GM19238 (cell line): Measurements from ENCODE around the gene ITLN2.
"Not testable (repeated sequence)": the region's sequence is repeated elsewhere in the genome, so short reads cannot be mapped to it uniquely, and the experiment has no call there.

ENCODE experiments used
- DNase-seq: peaks from one replicate; pipeline ENCODE4 v3.0.0; 2011; ENCODE audit warnings: low spot score; ENCODE audit not compliant: insufficient read length

Gene ITLN2

DNA sequence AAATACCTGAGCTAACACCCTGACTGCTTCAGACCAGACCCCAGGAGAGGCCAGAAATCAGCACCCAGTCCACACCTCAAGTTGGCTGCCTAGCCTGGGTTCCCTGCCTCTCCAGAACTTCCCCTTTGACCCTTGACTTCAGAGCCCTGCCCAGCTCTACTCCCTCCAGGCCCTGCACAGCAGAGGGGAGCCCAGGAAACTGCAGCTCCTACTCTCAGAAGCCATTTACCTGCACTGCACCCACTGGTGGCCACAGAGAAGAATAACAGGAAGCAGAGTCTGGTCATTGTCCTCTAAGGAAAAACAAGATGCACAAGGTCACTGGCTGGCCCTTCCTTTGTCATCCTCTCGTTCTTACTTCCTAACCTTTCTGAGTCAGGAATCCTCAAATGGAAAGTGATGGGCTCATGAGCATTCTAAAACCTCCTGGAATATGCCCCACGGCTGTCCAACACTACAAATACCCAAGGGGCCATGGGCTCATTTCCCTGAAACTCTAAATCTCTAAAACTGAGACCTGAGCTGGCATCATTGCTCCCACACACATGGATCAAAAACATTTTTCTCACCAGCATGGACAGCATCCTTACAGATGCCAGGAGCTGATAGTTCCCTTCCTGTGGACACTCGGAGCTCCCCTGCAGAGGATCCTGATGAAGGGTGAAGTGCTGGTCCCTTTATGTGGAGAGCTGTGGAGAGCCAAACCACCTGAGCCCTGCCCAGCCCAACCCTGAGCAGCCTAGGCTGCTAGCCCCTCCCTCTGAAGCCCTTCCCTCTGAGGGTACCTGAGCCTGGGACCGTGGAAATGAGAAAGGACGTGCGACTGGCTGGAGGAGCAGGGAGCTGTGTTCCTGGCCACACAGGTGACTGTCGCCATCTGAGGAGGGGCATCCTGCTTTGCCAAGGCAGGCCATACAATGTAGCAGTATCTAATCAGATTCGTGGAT is at the start of gene ITLN2:
Gene ITLN2 (minus strand): TSS at position 652 of the 947 bp plus-strand sequence. CDS start 68 bp downstream, at position 584.
- DNase-seq, result peak; percentile 58

DNA sequence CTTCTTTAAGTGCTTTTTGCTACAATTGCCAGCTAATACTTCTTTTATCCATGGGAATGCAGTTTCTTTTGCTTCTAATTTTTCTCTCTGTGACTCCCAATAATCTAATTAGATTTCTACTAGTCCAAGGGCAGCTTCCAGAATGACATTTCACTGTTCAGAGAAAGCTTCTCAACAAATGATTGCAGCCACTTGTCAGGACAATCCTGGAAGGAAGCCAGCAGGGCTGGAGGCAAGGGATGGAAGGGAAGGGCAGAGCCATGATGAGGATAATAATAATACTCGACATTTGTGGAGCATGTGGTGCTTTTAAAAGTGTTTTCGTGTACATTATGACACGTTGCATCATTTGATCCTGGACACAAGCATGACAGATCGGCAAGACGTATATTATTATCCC is 46.9 kb upstream of the ITLN2 start:
- DNase-seq, result no peak

DNA sequence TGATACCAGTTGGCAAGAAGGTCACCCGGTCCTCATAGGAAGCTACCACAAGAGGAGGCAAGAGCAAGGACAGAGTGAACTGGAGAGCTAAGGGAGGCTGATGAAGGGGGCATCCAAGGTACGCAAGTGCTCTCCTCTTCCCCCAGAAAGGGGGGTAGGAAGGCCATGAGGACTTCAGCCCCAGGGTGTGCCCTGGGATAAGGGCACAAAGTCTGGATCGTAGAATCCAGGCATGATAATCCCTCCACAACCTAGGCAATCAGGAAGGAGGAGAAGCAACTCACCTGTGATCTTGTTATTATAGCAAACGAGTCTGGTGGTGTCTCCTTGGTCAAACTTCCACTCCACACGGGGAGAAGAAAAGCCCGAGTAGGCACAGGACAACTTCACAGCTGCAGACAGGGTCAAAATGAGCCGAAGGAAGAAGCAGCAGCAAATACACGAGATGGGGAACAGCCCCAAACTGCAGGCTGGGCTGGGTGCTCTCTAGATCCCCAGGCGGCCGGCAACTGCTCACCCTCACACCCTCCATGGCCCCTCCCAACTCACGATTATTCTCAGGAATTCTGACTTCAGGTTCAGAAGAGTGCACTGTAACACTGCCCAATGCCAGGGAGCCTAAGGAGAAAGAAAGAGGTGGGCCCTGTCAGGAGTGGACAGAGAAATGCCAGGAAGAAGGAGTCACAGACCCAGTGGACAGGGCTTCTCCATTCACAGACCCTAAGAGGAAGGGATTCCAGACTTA is 46.3 kb upstream of the ITLN2 start:
- no peak for DNase-seq

DNA sequence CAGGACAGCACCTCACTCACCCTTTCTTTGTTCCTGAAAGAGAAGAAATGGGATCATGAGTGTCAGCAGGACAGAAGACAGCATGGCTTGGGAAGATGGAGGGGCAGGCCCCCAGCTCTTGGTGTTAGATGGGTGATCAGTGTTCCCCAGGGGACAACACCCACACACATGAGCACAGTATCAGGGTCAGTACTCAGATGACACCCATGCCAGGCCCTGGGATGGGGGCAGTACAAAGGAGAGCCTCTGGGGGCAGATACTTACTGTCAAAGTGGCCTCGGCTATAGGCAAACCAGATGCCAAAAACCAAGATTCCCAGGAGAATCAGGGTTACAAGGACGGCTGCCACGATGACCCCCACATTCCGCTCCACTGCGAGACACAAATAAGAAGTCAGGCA is 44.8 kb upstream of the ITLN2 start:
- no peak for DNase-seq

DNA sequence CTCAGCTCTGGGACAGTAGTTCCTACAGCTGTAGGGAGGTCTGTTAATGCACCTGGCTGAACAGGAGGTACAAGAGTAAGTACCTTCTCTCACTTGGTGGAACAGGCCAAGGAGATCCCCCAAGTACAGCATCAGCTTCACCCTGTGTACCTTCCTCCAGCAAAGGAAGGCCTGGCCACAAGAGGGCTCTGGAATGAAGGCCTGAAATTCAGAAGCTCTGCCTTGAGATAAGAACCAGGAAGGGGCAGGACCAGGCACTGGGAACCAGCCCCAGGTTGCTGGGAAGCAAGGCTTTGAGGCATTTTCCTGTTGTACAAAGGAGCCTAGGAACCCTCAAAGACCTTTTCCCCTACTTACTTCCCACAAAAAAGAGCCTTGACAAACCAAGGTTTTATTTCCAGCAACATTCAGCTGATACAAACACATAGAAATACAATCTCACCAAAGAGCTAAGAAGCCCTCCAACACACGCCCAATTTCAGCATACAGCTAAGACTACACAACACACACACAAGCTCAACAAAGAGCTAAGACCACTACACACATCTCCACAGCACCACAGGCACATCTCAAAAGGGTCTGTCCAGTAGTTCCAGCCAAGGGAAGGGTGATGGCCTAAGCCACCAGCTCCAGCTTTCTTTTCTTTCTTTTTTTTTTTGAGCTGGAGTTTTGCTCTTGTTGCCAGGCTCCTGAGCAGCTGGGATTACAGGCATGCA is 42.9 kb upstream of the ITLN2 start:
- DNase-seq, result peak; percentile 39

DNA sequence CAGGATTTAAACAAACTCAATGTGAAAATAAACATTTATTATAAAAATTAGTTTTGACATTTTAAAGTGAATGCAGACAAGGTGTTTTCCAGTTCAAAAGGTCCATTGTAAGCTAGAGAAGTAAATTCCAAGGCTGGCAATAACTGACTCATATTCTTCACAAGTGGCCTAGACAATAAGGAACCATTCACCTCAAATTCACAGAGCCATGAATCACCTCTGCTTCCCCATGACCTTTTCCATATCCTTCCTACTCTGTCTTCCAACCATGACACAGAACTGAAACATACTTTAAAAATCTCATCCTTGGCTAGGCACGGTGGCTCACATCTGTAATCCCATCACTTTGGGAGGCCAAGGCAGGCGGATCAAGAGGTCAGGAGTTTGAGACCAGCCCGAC is 41.6 kb upstream of the ITLN2 start:
- no peak for DNase-seq

DNA sequence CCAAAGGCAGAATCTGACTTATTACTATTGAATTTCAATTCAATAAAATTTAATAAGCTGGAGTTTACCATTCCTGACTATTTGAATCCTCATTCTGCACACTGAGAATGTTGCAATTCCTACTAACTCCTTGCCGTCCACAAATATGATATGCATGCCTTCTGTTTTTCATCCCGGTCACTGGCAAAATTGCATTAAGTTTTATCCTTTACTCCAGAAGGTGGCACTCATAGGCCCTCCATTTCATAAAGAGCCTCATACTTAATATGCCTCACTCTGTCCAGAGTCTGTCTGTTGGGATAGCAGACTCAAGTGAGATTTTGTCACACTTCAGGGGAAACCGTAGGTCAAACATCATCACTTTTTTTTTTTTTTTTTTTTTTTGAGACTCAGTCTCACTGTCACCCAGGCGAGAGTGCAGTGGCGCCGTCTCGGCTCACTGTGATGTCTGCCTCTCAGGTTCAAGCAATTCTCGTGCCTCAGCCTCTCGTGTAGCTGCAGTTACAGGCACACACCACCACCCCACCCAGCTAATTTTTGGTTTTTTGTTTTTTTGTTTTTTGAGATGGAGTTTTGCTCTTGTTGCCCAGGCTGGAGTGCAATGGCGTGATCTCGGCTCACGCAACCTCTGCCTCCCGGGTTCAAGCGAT is 39.1 kb upstream of the ITLN2 start:
- DNase-seq, result no peak

DNA sequence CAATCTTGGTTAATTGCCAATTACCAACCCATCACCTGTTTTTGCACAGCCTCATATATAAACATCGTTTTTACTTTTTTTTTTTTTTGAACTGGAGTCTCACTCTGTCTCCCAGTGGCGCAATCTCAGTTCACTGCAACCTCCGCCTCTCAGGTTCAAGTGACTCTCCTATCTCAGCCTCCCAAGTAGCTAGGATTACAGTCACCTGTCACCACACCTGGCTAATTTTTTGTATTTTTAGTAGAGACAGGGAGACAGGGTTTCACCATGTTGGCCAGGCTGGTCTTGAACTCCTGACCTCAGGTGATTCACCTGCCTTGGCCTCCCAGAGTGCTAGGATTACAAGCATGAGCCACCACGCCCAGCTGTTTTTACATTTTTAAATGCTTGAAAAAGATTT is 37.4 kb upstream of the ITLN2 start:
- DNase-seq, result not testable (repeated sequence)

DNA sequence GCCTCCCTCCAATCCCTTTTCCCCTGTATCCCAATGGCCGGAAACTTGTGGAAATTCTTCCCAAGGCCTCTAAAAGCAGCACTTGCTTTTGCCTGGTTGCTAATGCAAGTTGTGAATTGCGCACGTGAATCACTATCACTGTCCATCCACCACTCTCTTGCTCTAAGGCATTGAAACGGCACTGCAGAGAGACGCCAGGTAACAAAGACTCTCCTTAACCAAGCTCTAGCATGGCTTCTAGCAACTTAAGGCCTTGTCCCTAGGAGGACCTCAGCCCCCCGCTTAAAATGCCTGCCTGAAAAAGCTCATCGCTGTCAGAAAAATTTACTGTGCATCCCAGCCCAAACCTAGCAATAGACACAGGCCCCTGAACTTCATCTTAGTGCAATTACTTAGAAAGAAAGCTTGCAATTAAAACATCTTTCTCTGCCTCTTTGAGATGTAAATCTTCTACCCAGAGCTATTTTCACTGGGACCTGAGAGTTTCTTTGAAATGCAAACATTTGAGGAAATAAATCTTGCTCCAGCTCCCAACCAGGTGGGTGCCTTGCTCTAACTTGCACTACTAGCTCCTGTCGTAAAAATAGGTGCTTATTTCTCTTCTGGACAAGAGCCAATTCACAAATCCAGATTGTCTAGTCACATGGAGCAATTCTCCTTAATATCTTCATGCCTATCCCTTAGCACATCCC is 32.9 kb upstream of the ITLN2 start:
- no peak for DNase-seq

DNA sequence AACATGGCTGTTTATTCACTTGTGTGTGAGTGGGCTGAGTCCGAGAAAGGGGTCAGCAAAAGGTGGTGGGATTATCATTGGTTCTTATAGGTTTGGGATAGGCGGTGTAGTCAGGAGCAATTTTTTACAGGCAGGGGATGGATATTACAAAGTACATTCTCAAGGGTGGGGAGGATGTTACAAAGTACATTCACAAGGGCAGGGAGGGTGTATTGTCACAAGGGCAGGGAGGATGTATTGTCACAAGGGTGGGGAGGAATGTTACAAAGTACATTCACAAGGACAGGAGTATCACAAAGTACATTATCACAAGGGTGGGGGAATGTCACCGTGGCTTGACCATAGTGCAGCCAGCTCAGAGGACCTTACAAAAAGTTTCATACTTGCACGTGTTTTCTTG is 31.1 kb upstream of the ITLN2 start:
- no peak for DNase-seq

DNA sequence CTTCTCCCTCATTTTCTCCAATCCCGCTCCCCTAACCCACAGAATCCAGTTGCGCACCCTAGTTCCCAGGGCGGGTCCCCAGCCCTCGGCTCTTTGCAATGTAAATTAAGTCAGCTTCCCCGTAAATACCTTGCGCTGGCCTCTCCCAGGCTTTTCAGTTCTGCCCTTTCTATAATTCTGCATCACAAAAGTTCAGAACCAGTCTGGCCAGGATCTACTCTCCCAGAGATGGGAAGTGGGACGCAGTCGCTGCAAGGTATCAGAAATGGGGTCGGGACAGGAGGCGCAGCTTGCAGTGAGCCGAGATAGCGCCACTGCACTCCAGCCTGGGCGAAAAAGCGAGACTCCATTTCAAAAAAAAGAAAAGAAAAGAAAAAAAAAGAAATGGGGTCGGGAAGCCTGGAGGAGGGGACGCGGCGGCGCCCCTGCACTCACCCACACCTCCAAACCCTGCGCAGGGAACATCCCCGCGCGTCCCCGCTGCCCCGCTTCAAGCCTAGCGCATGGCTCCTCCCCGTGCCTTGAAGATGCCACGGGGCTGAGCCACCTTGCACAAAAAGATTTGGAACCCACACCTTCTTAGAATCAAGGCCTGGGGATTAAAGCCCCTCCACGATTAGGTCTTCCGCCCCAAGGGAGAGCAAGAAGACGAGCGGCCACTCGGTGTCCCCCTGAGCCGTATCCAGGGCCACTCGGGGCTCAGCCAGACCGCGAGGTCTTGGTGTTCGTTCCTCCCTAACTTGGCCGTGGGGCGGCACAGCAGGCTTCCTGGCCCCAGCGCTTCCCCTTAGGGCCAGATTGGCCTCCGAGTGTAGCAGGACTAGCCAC is 27.2 kb upstream of the ITLN2 start:
- DNase-seq, result no peak

DNA sequence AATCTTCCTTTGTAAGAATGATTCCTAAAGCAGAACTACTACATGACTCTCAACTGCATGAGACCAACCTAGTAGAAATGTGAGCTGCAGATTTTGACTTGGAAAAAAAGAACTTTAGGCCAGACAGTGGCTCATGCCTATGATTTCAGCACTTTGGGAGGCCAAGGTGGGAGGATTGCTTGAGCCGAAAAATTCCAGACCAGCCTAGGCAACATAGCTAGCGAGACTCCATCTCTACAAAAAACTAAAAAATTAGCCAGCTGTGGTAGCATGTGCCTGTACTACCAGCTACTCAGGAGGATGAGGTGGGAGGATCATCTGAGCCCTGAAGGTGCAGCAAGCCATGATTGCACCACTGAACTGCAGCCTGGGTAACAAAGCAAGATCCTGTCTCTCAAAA is 24.7 kb upstream of the ITLN2 start:
- DNase-seq, result no peak

DNA sequence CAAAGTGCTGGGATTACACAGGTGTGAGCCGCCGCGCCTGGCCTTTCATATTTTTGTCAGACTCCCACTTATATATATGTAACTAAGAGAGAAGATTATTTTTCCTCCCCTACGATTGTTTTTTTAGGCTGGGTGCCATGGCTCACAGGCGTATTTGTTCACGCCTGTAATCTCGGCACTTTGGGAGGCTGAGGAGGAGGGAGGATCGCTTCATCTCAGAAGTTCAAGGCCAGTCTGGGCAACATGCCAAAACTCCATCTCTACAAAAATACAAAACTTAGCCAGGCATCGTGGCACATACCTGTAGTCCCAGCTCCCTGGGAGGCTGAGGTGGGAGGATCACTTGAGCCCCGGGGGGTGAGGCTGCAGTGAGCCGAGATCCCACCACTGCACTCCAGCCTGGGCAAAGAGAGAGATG is 23.9 kb upstream of the ITLN2 start:
- DNase-seq, result no peak

DNA sequence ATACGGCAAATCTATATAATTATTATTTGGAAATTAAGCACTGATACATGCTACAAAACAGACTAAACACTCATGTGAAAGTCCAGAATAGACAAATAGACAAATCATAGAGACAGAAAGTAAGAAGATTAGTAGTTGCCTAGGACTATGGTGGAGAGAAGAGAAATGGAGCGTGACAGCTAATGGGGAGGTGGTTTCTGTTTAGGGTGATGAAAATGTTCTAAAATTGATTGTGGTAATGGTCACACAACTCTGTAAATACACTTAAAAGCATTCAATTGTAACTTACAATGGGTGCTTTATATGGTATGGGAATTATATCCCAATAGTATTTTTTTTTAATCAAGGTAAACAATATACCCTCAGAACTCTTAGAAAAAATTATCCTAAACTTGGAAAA is 20.4 kb upstream of the ITLN2 start:
- DNase-seq, result no peak

DNA sequence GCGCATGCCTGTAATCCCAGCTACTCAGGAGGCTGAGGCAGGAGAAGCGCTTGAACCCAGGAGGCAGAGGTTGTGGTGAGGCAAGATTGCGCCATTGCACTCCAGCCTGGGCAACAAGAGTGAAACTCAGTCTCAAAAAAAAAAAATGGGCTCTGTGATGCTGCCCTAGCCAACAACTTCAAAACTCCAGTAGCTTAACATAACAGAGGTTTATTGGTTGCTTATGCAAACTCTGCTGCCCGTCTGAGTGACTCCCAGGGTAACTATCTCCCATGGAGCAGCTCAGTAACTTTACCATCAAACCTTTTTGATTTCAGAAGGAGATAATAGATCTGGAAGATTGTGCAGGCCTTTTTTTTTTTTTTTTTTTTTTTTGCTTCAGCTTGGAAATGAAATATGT is 18.9 kb upstream of the ITLN2 start:
- no peak for DNase-seq

DNA sequence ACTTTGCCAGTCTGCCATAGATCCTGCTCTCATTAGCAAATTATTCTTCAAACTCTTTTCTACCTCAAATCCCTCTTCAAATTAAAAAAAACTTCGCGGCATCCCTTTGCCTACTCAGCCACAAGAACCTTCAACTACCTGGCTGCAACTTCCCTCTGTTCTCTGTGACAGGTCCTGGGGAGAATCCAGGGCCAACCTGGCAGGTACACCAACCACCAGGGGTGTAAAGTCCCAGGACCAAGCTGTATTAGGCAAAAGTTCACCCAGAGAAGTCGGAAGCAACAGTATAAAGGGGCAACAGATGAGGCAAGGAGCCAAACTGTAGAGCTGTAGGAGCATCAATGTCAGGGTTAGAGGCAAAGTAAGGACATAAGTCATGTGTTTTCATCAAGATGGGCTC is 18.3 kb upstream of the ITLN2 start:
- DNase-seq, result no peak

DNA sequence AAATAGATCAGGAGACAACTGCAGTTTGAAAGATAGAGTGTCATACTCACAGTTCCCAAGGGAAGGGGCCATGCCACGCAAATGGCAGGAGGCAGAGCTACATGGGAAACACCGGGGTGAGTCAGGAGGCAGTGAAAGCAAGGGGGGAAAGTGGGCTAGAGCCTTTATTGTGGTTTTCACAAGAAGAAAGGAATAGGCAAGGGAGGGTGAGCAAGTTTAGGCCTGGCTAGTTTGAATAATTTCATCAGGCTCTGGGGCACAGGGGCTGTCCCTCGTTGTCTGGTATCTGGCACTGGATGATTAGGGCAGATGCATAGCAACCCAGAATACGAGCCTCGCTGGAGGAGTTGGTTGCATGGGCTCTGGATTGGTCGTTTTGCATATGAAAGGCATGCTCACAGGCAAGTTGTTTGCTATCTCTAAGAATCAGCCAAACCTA is 17.0 kb upstream of the ITLN2 start:
- DNase-seq, result no peak

DNA sequence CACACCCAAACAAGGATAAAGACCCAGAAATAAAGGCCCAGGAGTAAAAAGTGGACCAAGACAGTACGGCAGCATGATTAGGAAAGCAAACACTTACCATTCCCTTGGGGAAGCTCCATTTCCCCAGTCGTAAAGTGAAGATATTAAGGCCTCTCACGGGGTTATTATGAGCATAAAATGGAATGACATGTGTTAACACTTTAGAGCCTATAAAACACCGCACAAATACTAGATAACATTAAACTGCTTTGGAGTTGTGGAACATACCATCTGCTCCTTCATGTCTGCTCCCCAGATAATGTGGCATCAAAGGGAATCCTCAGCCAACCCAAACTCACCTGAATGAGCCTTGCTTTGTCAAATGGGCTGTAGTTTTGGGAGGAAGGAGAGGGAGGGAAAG is 8.9 kb upstream of the ITLN2 start:
- no peak for DNase-seq

DNA sequence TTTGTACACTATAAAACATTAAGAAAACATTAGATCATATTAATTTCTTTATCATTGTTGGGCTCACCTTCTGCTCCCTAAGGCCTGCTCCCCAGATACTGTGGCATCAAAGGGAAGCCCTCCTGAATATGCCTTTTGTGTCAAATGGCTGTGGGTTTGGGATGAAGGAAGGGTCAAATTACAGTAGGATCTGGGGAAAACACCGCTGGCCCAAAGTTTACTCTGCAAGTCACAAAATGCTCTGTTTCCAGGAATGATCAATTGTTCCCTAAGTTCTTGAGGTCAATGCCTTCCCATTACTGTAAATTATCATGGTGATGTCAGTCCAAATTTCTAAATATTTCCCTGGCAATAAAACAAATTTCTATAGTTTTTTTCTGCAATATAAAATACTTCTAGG is 6.8 kb upstream of the ITLN2 start:
- no peak for DNase-seq

DNA sequence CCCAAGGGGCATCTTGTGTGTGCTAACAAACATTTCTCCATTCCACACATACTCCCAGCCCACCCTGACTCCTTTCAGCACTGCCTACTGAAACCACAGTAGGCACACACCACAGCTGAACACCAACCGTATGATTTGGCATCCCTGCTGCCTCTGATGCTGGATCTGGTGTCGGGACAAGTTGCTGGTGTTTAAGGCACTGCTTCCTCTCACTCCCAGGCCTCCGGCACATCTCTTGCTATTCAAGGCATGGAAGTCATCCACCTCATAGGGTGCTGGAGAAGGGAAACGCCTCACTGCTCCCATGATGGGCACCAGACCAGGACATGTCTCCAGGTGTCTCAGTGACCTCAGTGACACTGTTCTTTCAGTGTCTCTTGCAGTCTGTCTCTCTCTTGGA is 2.4 kb upstream of the ITLN2 start:
- no peak for DNase-seq
